ENCODE results near the gene ZBTB42. TPM values are rescaled to one million over a fixed set of nuclear protein-coding genes. Genes with fewer than 3 reads are reported as not detected.

Gene ZBTB42
- total RNA-seq, 1 experiment from 2014 or later = 3.9 TPM

DNA sequence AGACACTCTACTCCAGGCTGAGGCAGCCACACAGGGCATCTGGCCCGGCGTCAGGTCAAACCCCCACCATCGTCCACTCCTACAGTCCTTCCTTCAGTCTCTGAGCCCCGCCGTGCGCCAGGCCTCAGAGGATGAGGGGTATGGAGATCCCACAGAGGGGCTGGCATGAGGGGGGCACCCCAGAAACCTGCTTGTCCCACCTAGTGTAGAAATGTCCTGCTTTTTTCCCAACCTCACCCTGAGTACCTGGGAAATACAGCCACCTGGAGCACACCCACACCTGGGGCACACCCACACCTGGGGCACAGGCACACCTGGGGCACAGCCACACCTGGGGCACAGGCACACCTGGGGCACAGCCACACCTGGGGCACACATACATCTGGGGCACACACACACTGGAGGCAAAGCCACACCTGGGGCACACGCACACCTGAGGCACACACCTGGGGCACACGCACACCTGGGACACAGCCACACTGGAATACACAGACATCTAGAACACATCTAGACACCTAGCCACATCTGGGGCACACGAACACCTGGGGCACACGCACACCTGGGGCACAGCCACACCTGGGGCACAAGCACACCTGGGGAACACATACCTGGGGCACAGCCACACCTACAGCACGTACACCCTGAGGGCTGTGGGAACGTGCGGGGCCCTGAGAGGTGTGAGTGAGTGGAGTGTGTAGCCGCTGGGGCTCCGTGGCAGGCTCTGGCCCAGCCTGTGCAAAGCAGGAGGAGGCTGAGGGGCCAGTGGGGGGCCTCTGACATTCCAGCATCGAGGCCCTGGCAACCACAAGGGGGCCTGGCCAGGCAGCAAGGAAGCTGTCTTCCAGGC is 23.7 kb upstream of the ZBTB42 start:
- Histone ChIP-seq H3K4me3 (no peak overlapping the region), H3K9me3 (no peaks in the 10 kb centered on the region), H3K36me3 (peaks cover 8% of the 10 kb centered on the region), H3K27me3 (no peaks in the 10 kb centered on the region)
- no peak for DNase-seq

DNA sequence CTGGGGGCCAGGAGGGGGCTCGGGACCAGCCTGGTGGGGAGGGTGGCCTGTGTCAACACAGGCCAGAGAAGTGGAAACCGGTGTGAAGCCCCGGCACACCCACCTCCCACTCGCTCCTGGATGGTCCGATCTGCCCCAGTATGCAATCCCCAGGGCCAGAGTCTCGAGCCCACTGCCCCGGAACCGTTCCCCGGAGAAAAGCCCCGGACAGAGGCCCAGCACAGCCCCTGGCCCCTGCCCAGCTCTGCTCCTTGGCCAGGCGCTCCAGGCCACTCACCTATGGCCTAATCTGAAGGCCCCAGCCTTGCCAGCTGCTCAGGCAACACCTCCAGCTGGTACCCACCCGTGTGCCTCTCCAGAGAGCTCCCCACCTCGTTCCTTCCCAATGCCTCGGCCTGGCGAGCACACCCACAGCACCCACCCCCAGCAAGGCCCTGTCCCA is 23.1 kb upstream of the ZBTB42 start:
- Histone ChIP-seq H3K27me3 (no peaks in the 10 kb centered on the region), H3K4me3 (no peak overlapping the region), H3K9me3 (no peaks in the 10 kb centered on the region), H3K36me3 (peaks cover 4% of the 10 kb centered on the region)
- DNase-seq = no peak

DNA sequence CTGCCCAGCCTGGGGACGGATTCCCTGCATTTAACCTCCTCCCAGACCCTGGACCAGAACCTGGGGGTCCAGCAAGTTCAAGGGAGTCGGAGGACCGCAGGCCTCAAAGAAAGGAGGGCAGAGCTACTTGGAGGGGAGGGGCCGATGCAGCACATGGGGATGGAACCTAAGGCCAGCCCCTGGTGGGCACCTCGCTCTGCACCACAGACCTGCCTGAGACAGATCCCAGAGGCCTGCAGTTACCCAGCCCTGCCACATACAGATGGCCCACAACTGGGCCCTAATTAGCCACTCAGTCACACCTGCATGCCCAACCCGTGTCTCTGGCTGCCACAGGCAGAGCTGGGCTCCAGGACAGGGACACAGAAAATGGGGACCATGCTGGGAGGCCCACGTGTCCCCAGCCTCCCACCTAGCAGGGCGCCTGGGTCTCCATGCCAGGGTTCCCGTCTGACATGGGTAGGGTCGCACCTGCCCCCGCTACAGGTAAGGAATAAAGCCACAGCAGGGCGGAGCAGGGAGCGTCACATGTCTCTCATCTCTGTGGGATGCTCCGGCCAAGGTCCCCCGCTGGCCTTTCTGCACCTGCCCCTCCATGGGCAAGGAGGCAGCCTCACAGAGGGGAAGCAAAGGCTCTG is 22.1 kb upstream of the ZBTB42 start:
- Histone ChIP-seq H3K36me3 (no peaks in the 10 kb centered on the region; the same call in none of the 2 replicates), H3K9me3 (no peaks in the 10 kb centered on the region), H3K4me3 (no peak overlapping the region), H3K27me3 (no peaks in the 10 kb centered on the region)
- DNase-seq = no peak

DNA sequence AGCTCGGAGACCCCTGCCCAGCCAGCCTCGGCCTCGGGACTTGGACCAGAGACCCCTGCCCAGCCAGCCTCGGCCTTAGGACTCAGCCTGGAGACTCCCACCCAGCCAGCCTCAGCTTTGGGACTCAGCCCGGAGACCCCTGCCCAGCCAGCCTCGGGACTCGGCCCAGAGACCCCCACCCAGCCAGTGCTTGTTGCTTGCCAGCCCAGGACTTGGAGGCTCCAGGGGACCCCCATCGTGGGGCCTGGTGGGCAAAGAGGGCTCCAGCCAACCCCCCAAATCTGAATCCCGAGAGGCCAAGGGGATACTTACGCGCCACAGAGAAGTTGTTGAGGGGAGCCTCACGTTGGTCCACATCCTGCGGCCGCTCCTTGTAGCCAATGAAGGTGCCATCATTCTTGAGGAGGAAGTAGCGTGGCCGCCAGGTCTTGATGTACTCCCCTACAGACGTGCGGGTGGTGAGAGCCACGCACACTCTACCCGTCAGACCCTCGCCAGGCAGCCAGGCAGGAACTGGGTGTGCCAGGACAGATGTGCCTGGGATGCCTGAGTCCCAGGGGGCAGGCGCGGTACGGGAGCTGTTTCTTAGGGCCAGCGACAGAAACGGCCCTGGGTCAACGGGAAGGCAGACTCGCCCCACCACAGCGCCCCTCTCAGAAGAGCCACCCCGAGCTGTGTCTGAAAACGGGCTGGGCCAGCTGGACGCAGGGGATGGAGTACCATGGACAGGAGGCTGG is 21.0 kb upstream of the ZBTB42 start:
- Histone ChIP-seq H3K36me3 (no peaks in the 10 kb centered on the region; the same call in none of the 2 replicates), H3K27me3 (no peaks in the 10 kb centered on the region), H3K9me3 (no peaks in the 10 kb centered on the region), H3K4me3 (no peak overlapping the region)
- DNase-seq = no peak

DNA sequence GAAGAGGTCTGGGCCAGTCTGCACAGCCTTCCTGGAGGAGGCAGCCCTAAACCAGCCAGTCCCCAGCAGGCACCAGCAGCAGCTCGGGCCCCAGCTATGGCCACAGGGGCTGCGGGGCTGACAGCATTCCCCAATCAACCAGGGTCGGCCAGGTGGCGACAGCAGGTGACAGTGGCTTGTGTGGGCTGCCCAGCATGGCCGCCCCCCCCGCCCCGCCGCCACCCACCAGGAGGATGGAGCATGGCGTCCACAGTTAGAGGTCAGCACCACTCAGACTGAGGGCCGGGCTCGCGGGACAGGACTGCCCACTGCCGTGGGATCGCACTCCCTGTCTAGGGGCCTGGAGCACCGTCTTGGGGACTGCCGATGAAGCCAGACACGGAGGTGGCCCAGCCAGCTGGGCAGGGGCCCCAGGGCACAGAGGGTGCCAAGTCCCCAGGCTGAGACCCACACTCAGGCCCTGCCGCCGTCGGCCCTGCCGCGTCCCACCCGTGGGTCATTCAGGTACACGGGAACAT is 20.3 kb upstream of the ZBTB42 start:
- Histone ChIP-seq H3K4me3 (no peak overlapping the region), H3K36me3 (no peaks in the 10 kb centered on the region; the same call in 1 of the 2 replicates), H3K27me3 (no peaks in the 10 kb centered on the region), H3K9me3 (no peaks in the 10 kb centered on the region)
- DNase-seq = no peak

DNA sequence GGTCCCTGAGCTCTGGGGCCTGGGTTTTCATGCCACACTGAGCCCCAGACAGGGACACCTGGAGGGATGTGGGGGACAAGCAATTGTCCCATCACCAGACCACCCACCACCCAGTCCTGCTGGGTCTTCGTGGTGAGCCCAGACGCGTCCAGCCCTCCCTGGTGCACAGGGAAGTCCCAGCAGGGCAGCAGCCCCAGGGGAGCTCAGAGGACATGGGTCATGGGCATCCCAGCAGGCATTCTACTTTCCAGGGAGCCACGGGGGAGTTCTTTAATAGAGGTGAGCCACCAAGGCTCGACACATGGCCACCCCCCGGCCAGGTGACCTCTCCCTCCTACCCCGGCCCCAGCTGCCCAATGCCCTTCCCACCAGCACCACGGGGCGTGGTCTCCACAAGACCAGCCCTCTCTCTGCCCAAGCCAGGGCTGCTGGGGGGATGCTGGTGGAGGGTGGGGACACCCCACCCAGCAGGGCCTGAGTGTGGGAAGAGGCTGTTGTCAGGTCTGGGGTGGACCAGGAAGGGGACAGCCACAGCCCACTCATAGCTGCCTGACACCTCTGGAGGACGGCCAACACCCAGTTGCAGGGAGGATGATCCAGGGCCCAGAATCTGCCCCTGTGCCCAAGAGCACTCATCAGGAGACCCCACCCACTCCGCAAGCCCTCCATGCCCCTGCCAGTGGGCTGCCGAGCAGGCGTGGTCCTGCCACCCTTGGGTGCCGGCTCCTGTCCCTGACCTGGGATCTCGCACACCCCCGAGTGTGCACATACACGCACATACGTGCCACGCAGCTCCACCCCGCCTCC is 19.4 kb upstream of the ZBTB42 start:
- Histone ChIP-seq H3K27me3 (no peaks in the 10 kb centered on the region), H3K4me3 (no peak overlapping the region), H3K9me3 (no peaks in the 10 kb centered on the region), H3K36me3 (no peaks in the 10 kb centered on the region; the same call in 1 of the 2 replicates)
- DNase-seq = no peak

DNA sequence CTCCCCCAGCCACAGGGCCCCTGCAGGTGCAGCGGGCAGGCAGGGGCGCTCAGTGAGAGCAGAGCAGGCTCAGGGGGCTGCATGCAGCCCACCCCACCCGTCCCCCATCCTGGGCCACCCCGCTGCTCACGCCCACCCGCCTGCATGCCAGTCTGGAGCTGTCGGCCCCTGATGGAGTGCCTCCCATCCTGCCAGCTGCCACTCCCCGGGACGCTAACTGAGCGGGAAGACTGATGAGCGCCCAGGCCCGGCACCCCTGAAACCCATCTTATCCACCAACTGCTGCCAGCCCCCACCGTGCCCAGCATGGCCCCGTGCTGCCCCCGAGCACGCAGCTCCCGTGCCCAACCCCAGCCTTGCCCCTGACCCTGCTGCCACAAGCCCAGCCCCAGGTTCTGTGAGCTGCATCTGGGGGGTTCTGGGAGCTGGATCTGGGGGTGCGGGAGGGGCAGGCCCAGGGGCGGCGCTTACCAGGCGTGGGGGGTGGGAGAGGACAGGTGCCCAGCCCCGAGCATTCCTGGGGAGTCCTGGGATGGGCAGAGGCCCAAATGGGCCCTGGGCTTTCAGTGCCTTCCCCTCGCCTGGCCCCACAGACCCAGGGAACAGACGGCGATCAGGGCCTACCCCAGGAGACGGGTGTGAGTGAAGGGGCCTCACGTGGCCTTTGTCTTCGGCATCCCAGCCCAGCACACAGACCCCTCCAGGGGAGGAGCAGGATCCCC is 18.7 kb upstream of the ZBTB42 start:
- Histone ChIP-seq H3K27me3 (no peaks in the 10 kb centered on the region), H3K9me3 (no peaks in the 10 kb centered on the region), H3K4me3 (no peak overlapping the region), H3K36me3 (no peaks in the 10 kb centered on the region)
- no peak for DNase-seq

DNA sequence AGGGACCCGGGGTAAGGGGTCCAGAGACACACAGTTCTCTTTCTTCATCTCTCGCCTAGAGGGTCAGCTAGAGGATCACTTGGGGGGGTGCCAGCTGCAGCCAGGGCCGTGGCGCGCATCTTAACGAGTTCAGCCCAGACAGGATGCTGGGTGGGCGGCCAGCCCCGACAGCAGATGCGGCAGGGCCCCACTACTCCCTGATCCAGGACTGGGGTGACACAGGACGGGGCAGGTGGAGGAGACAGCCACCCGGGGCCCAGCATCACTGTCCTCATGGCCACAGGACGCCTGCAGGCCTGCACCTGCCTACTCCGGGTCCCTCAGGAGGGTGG is 18.1 kb upstream of the ZBTB42 start:
- Histone ChIP-seq H3K36me3 (no peaks in the 10 kb centered on the region; the same call in 1 of the 2 replicates), H3K9me3 (no peaks in the 10 kb centered on the region), H3K27me3 (no peaks in the 10 kb centered on the region), H3K4me3 (no peak overlapping the region)
- DNase-seq = no peak

DNA sequence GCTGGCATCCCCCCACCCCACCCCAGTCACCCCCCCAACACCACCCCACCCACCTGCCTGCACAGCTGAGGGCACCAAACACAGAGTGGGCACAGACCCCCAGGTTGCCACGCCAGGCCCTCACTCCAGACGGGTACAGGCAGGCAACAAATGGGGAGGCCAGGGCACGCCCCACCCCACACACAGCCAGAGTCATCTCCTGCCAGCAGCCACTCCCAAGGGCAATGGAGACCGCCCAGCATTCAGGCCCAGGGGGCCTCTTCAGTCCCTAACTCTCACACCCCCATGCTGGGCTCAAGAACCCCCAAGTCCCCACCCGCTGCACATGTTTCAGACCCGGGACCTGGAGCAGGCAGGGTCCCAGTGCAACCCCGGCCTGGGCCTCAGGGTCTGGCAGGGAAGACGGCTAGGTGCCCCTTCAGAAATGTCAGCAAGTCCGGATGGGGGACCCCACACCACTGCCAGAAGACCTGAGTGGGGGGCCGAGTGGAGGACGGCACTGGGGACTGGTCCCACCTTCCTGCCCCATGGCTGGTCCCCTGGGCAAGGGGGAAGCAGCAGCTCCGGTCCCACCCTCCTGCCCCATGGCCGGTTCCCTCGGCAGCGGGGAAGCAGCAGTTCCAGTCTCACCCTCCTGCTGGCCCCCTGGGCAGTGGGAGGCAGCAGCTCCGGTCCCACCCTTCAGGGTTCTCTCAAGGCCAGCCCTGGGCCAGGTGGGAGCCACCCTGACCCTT is 17.2 kb upstream of the ZBTB42 start:
- Histone ChIP-seq H3K27me3 (no peaks in the 10 kb centered on the region), H3K4me3 (no peak overlapping the region), H3K36me3 (no peaks in the 10 kb centered on the region; the same call in 1 of the 2 replicates), H3K9me3 (no peaks in the 10 kb centered on the region)
- no peak for DNase-seq

DNA sequence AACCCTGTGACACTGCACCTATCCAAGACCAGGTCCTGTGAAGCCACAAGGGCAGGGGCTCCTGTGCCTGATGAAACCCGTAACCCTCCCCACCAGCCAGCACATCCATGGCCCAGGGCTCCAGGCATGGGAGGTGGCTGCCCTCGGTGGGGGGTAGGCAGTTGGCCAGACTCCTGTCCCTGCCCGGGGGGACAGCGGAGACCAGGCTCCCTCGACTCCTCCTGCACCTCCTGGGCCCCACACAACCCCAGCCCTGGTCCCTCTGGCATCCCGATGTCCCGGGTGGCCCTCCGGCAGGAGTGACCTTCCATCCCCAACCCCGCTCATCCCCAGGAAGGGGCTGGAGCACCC is 16.7 kb upstream of the ZBTB42 start:
- H3K4me3 ChIP-seq = no peak overlapping the region
- DNase-seq = no peak
- no peaks in the 10 kb centered on the region for H3K9me3 ChIP-seq
- no peaks in the 10 kb centered on the region for H3K27me3 ChIP-seq
- no peaks in the 10 kb centered on the region; the same call in 1 of the 2 replicates for H3K36me3 ChIP-seq

DNA sequence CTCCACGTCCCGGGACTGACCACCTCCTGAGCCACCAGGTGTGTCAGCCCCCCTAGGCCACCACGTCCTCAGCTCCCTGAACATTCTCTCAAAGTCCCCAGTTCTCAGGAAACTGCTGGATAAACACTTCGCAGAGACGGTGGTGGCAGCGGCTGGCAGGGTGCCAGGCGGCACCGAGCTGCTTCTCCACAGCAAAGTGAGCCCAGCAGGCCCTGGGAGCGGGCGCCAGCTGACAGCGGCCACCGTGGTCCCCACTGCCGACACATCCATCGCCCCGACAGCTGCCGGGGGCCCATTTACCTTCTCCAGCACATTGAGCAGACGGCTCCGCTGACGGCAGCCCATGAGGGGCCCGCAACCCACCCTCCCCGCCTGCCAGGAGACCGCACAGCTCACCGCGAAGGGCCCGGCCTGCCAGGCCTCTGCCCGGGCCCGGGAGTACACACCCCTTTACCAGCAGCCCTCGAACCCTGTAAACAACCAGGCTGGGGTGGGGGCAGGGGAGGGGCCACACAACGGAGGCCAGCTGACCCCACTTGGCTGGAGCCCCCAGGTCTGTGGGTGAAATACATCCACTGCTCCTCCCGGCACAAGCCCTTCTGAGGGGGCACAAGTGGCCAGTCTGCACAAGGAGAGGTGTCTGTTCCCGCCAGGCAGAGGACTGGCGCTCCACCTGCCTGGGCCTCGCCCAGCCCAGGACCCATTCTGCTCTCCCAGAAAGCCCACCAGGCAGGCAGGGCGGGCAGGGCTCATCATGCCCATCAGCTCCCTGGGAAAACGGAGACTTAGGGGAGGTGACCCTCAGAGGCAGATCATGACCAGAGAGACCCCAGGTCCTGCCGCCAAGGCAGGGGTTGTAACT is 15.8 kb upstream of the ZBTB42 start:
- Histone ChIP-seq H3K4me3 (no peak overlapping the region), H3K27me3 (no peaks in the 10 kb centered on the region), H3K36me3 (no peaks in the 10 kb centered on the region; the same call in 1 of the 2 replicates), H3K9me3 (no peaks in the 10 kb centered on the region)
- DNase-seq = no peak

DNA sequence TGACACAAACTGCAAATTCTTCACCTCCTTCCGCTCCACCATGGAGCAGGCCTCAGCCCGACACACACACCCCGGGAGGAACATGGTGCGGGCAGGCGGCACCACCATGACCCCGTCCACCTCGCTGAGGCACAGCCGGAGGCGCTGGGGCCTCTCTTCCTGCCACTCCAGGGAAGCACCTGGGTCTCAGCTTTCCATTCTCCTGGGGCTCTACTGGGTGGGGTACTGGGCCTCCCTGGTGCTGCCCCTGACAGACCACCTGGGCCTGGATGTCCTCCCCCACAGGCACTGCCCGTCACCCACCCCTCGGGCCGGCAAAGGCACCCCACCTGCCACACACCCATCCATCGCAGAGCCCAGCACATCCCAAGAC is 15.2 kb upstream of the ZBTB42 start:
- Histone ChIP-seq H3K27me3 (no peaks in the 10 kb centered on the region), H3K4me3 (no peak overlapping the region), H3K36me3 (no peaks in the 10 kb centered on the region; the same call in 1 of the 2 replicates), H3K9me3 (no peaks in the 10 kb centered on the region)
- no peak for DNase-seq

DNA sequence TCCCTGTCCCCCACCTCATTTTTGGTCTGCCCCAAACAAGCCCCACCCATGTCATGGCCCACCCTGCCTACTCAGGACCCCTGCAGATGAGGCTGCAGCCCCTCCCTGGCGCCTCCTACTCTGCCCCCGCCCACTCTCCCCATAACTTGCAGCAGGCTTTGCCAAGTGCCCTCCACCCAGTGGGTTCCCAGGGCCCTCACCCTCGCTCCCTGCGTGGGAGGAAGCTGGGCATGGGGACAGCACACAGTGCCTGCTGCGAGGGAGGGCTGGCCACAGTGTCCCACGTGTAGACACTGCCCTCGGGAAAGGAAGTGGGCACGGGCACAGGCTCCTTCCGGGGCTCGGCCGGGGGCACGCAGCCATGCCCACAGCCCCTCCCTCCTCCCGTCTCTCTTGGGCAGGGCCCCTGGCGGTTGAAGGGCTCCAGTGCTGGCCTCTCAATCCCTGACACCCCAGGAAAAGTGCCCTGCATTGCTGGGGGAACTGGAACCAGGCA is 14.8 kb upstream of the ZBTB42 start:
- no peak overlapping the region for H3K4me3 ChIP-seq
- no peaks in the 10 kb centered on the region for H3K9me3 ChIP-seq
- H3K36me3 ChIP-seq = no peaks in the 10 kb centered on the region; the same call in 1 of the 2 replicates
- H3K27me3 ChIP-seq = no peaks in the 10 kb centered on the region
- no peak for DNase-seq
